CD4-positive, CD25-positive, alpha-beta regulatory T cell (primary cell): ENCODE measurements around the gene ELK3. TPM values are rescaled to one million over a fixed set of nuclear protein-coding genes. Genes with fewer than 3 reads are reported as not detected.
A peak's percentile ranks its signal among the peaks of the same experiment; 100 is the strongest.

Source experiments
- ATAC-seq, 2 donors: fragments of 150-1000 bp; cut with Tn5 transposase; one replicate each; pipeline ENCODE4 v1.10.0; 2021; ENCODE audit warnings: low read depth in 2 of 2, moderate number of reproducible peaks in 2 of 2, moderate library complexity in 1 of 2
- DNase-seq, 3 donors: peaks; one replicate each; pipeline versions ENCODE4 v3.0.0 to v3.0.0-alpha.2; 2012 to 2022; ENCODE audit warnings: mixed read lengths in 1 of 3
- H3K27ac ChIP-seq: one replicate; pipeline ENCODE4 v1.7.0; 2013; ENCODE audit warnings: mild to moderate bottlenecking, low read length; ENCODE audit not compliant: insufficient read depth, poor library complexity, severe bottlenecking
- H3K27me3 ChIP-seq: one replicate; pipeline ENCODE4 v1.7.0; 2013; ENCODE audit warnings: low read length; ENCODE audit not compliant: control insufficient read depth, insufficient read depth
- H3K36me3 ChIP-seq: one replicate; pipeline ENCODE4 v1.7.0; 2013; ENCODE audit warnings: mild to moderate bottlenecking, low read length, moderate library complexity; ENCODE audit not compliant: control insufficient read depth, insufficient read depth
- H3K4me1 ChIP-seq: 2 replicates; pipeline ENCODE4 v1.7.0; 2013; ENCODE audit warnings: mild to moderate bottlenecking, low read length; ENCODE audit not compliant: insufficient read depth, control insufficient read depth, poor library complexity, severe bottlenecking
- H3K4me3 ChIP-seq: one replicate; pipeline ENCODE4 v1.7.0; 2013; ENCODE audit warnings: low read depth, mild to moderate bottlenecking, low read length, moderate library complexity
- H3K9me3 ChIP-seq, 2 experiments: 1 replicate in 1 of 2; 2 replicates in 1 of 2; pipeline ENCODE4 v1.7.0; 2013; ENCODE audit warnings: low read length in 2 of 2, mild to moderate bottlenecking in 1 of 2, moderate library complexity in 1 of 2; ENCODE audit not compliant: control insufficient read depth in 2 of 2
- H3K27ac Mint-ChIP-seq, 3 donors: one replicate each; pipeline ENCODE4 v1.8.0; 2020 to 2022; ENCODE audit warnings: mild to moderate bottlenecking in 3 of 3, mixed read lengths in 3 of 3, moderate library complexity in 2 of 3
- H3K27me3 Mint-ChIP-seq: one replicate; pipeline ENCODE4 v1.8.0; 2022; ENCODE audit warnings: mild to moderate bottlenecking, mixed read lengths
- H3K36me3 Mint-ChIP-seq: one replicate; pipeline ENCODE4 v1.8.0; 2020; ENCODE audit warnings: mixed read lengths
- H3K4me1 Mint-ChIP-seq, 4 donors: one replicate each; pipeline ENCODE4 v1.8.0; 2020 to 2022; ENCODE audit warnings: mixed read lengths in 4 of 4, mild to moderate bottlenecking in 1 of 4
- H3K4me3 Mint-ChIP-seq, 4 donors: one replicate each; pipeline ENCODE4 v1.8.0; 2020 to 2022; ENCODE audit warnings: mild to moderate bottlenecking in 4 of 4, mixed read lengths in 4 of 4, moderate library complexity in 3 of 4
- H3K9me3 Mint-ChIP-seq, 7 donors: one replicate each; pipeline ENCODE4 v1.8.0; 2020 to 2022; ENCODE audit warnings: mixed read lengths in 7 of 7, mild to moderate bottlenecking in 3 of 7, moderate library complexity in 2 of 7
- polyA plus RNA-seq, 4 donors: library from polyadenylated mRNA; unstranded; fragments of 300-500 nt; fragmentation: Illumina TruSeq; gene quantifications; one replicate each; pipeline ENCODE4 v1.2.3, GENCODE V29; 2021
- total RNA-seq: library from RNA; stranded (reverse); gene quantifications from one replicate; pipeline ENCODE4 v1.2.3, GENCODE V29; 2022

Gene ELK3
- total and polyA plus RNA-seq, 5 donors from 2014 or later: 33.4 to 84.7 (median 39.3) TPM

GRCh38 chr12:96295532-96296160 is 101.5 kb downstream of the ELK3 start:
- Histone ChIP-seq H3K27ac (no peak overlapping the region), H3K9me3 (no peaks in the 10 kb centered on the region), H3K36me3 (peaks cover 57% of the 10 kb centered on the region), H3K4me1 (peaks cover 17% of the 10 kb centered on the region), H3K4me3 (no peak overlapping the region), H3K27me3 (no peaks in the 10 kb centered on the region)
- H3K27me3 Mint-ChIP-seq: no peaks in the 10 kb centered on the region
- peak overlapping the region in 2 of 4 donors; percentile 2 to 43 for H3K4me3 Mint-ChIP-seq
- DNase-seq (no peak), ATAC-seq (no peak)
- H3K9me3 Mint-ChIP-seq: no peaks in the 10 kb centered on the region
- peaks cover 23 to 50% (median 28%) of the 10 kb centered on the region in 4 donors for H3K4me1 Mint-ChIP-seq
- H3K36me3 Mint-ChIP-seq: peaks cover 24% of the 10 kb centered on the region
- peak overlapping the region; percentile 52 to 85 (median 56) for H3K27ac Mint-ChIP-seq

DNA sequence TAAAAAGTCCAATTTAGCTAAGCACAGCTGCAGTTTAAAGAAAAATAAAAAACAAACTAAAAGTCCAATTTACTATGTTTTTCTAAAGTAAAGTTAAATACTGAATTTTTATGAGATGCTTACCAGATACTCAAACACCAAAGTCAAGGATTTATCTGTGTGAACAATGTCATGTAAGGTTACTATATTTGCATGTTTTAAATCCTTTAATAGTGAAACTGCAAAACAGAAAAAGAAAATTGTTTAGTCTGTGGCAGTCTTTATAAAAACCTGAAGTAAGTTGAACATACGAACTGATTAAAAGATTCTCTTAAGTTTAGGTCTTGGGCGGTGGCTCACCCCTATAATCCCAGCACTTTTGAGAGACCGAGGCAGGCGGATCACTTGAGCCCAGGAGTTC is 103.3 kb downstream of the ELK3 start:
- Histone ChIP-seq H3K4me1 (peaks cover 17% of the 10 kb centered on the region), H3K36me3 (peaks cover 49% of the 10 kb centered on the region), H3K27me3 (no peaks in the 10 kb centered on the region), H3K4me3 (no peak overlapping the region), H3K27ac (no peak overlapping the region), H3K9me3 (no peaks in the 10 kb centered on the region)
- DNase-seq (no peak), ATAC-seq (no peak)
- Mint-ChIP-seq H3K27me3 (no peaks in the 10 kb centered on the region), H3K4me1 (peaks cover 24 to 51% (median 28%) of the 10 kb centered on the region in 4 donors), H3K9me3 (no peaks in the 10 kb centered on the region), H3K27ac (no peak overlapping the region), H3K4me3 (no peak overlapping the region), H3K36me3 (peaks cover 28% of the 10 kb centered on the region)

GRCh38 chr12:96300064-96300463 is 105.9 kb downstream of the ELK3 start:
- peaks cover 40% of the 10 kb centered on the region for H3K36me3 ChIP-seq
- peaks cover 11% of the 10 kb centered on the region for H3K4me1 ChIP-seq
- ATAC-seq (no peak), DNase-seq (no peak)
- H3K27ac ChIP-seq: no peak overlapping the region
- Mint-ChIP-seq H3K4me3 (no peak overlapping the region), H3K27me3 (no peaks in the 10 kb centered on the region), H3K27ac (no peak overlapping the region), H3K36me3 (peaks cover 24% of the 10 kb centered on the region), H3K4me1 (peaks cover 15 to 48% (median 20%) of the 10 kb centered on the region in 4 donors), H3K9me3 (no peaks in the 10 kb centered on the region)
- no peaks in the 10 kb centered on the region for H3K27me3 ChIP-seq
- H3K9me3 ChIP-seq: no peaks in the 10 kb centered on the region
- H3K4me3 ChIP-seq: no peak overlapping the region

DNA sequence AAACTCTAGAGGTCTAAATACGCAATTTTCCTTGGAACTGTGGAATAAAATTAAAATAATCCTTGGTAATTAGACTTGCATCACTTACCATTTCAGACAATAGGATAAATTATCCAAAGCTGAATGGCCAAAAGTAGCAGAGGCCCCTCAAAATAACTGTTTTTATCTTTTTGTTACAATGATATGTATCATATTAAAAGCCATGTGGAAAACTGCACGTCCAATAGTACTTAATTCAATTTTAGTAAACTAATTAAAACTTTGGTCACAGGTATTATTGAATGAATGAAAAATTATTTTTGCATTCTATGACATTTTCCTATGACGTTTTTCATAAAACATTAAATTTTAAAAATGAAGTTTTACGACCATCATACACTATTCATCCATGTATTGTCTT is 107.6 kb downstream of the ELK3 start:
- H3K27ac Mint-ChIP-seq: no peak overlapping the region
- ATAC-seq (no peak), DNase-seq (no peak)
- no peaks in the 10 kb centered on the region for H3K27me3 Mint-ChIP-seq
- Histone ChIP-seq H3K27me3 (no peaks in the 10 kb centered on the region), H3K27ac (no peak overlapping the region), H3K4me1 (no peaks in the 10 kb centered on the region), H3K4me3 (no peak overlapping the region), H3K36me3 (peaks cover 33% of the 10 kb centered on the region), H3K9me3 (no peaks in the 10 kb centered on the region)
- no peaks in the 10 kb centered on the region for H3K9me3 Mint-ChIP-seq
- H3K4me1 Mint-ChIP-seq: peaks cover 1 to 45% (median 13%) of the 10 kb centered on the region in 4 donors
- H3K4me3 Mint-ChIP-seq: no peak overlapping the region
- peaks cover 22% of the 10 kb centered on the region for H3K36me3 Mint-ChIP-seq

DNA sequence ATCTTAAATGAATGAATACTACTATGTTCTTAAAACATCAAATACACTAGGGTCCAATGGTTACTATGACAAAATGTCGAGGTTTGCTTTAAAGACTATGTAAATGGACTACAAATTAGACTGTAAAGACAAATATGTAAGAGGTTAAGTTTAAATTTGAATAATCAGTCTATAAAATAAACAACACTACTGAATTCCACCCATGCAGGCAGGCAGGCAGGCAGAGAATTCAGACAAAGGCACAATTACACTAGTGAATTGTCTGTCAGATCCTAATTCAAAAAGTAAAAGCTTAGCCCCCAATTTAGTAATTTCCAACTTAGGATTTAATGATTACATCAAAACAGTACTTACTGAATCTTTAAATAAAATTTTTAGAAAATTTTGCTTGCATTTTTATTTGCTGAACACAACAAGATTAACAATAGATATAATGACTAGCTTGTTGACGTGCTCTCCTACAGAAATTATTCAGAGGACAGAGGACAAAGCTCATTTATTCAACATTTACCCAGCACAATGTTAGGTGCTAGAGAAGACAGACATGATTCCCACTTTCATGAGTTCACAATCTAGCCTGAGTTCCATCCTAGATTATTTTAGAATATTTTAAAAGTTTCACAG is 108.6 kb downstream of the ELK3 start:
- H3K36me3 Mint-ChIP-seq: peaks cover 19% of the 10 kb centered on the region
- DNase-seq (no peak), ATAC-seq (no peak)
- Histone ChIP-seq H3K4me3 (no peak overlapping the region), H3K36me3 (peaks cover 22% of the 10 kb centered on the region), H3K4me1 (no peaks in the 10 kb centered on the region), H3K27me3 (no peaks in the 10 kb centered on the region), H3K9me3 (no peaks in the 10 kb centered on the region), H3K27ac (no peak overlapping the region)
- H3K9me3 Mint-ChIP-seq: no peaks in the 10 kb centered on the region
- no peaks in the 10 kb centered on the region for H3K27me3 Mint-ChIP-seq
- no peak overlapping the region for H3K27ac Mint-ChIP-seq
- peaks cover 10 to 40% (median 16%) of the 10 kb centered on the region in 4 donors for H3K4me1 Mint-ChIP-seq
- no peak overlapping the region for H3K4me3 Mint-ChIP-seq

GRCh38 chr12:96303653-96304052 is 109.5 kb downstream of the ELK3 start:
- no peaks in the 10 kb centered on the region for H3K9me3 ChIP-seq
- Mint-ChIP-seq H3K4me1 (peaks cover 12 to 36% (median 16%) of the 10 kb centered on the region in 4 donors), H3K27ac (no peak overlapping the region), H3K9me3 (no peaks in the 10 kb centered on the region), H3K27me3 (no peaks in the 10 kb centered on the region), H3K36me3 (peaks cover 19% of the 10 kb centered on the region), H3K4me3 (no peak overlapping the region)
- H3K27me3 ChIP-seq: no peaks in the 10 kb centered on the region
- H3K36me3 ChIP-seq: peaks cover 14% of the 10 kb centered on the region
- no peak overlapping the region for H3K27ac ChIP-seq
- ATAC-seq: no peak
- no peak overlapping the region for H3K4me3 ChIP-seq
- no peaks in the 10 kb centered on the region for H3K4me1 ChIP-seq
- DNase-seq: no peak

DNA sequence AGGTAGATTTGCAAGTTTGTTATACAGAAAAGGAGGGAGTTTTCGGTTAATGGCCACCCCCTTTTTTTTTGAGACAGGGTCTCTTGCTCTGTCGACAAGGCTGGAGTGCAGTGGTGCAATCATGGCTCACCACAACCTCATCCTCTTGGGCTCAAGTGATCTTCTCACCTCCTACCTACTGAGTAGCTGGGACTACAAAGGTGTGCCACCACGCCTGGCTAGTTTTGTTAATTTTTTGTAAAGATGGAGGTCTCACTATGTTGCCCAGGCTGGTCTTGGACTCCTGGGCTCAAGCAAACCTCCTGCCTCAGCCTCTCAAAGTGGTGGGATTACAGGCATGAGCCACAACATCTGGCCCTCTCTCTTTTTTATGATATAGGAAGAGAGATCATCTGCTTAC is 111.5 kb downstream of the ELK3 start:
- DNase-seq (no peak), ATAC-seq (no peak)
- no peak overlapping the region for H3K4me3 ChIP-seq
- peaks cover 9% of the 10 kb centered on the region for H3K36me3 ChIP-seq
- H3K27ac ChIP-seq: no peak overlapping the region
- Mint-ChIP-seq H3K27ac (peak overlapping the region in 2 of 3 donors; percentile 25 to 77), H3K27me3 (no peaks in the 10 kb centered on the region), H3K36me3 (peaks cover 19% of the 10 kb centered on the region), H3K4me3 (no peak overlapping the region), H3K4me1 (peaks cover 18 to 40% (median 23%) of the 10 kb centered on the region in 4 donors), H3K9me3 (no peaks in the 10 kb centered on the region)
- no peaks in the 10 kb centered on the region for H3K9me3 ChIP-seq
- H3K27me3 ChIP-seq: no peaks in the 10 kb centered on the region
- no peaks in the 10 kb centered on the region for H3K4me1 ChIP-seq

- no peaks in the 10 kb centered on the region for H3K9me3 ChIP-seq
- H3K4me3 ChIP-seq: no peak overlapping the region
- H3K27me3 Mint-ChIP-seq: no peaks in the 10 kb centered on the region
- no peaks in the 10 kb centered on the region for H3K27me3 ChIP-seq
- H3K27ac ChIP-seq: no peak overlapping the region
- no peak for DNase-seq
- H3K27ac Mint-ChIP-seq: peak overlapping the region in 1 of 3 donors; percentile 61
- peaks cover 19% of the 10 kb centered on the region for H3K36me3 ChIP-seq
- no peak for ATAC-seq
- peak overlapping the region in 1 of 4 donors; percentile 54 for H3K4me3 Mint-ChIP-seq
- H3K9me3 Mint-ChIP-seq: no peaks in the 10 kb centered on the region
- H3K36me3 Mint-ChIP-seq: peaks cover 15% of the 10 kb centered on the region
- no peaks in the 10 kb centered on the region for H3K4me1 ChIP-seq
- peaks cover 15 to 35% (median 23%) of the 10 kb centered on the region in 4 donors for H3K4me1 Mint-ChIP-seq
These were observed 114.7 kb downstream of the ELK3 start for GRCh38 chr12:96308881-96309280.
